TTC549 (cell line): Measurements from ENCODE around the gene DLL4.

ENCODE experiments used
- FAIRE-seq: peaks from 2 replicates; lab custom pipeline; 2012; peaks lifted over from hg19 to GRCh38; lab: Jason Lieb, UNC

DLL4 gene

DNA sequence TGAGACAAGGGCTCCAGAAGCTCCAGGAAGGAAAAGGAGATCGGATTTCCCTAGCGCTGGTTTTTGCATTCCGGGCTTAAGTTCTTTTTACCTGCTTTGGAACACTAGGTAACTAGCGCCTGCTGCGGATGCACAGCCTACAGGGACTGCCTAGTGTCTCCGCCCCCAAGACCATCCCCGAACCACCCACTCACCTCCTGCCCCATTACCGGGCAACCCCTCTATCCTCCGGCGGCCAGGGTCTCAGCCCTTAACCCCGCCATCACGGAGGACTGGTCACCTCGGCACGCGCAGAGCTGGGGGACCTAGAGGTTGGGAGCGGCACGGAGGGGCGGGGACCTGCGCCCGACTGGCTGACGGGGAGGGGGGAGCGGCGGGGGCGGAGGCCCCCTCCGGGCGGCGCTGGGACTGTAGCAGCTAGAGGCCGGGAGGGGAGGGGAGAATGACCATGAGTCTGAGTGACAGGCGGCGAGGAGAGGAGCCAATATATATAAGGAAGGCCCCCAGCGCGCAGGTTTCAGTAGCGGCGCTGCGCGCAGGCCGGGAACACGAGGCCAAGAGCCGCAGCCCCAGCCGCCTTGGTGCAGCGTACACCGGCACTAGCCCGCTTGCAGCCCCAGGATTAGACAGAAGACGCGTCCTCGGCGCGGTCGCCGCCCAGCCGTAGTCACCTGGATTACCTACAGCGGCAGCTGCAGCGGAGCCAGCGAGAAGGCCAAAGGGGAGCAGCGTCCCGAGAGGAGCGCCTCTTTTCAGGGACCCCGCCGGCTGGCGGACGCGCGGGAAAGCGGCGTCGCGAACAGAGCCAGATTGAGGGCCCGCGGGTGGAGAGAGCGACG, at the start of gene DLL4:
Gene DLL4, plus strand, starts transcription at position 520 of the 839 bp plus-strand sequence. CDS start 329 bp downstream, outside the sequence.
- FAIRE-seq, result no peak

DNA sequence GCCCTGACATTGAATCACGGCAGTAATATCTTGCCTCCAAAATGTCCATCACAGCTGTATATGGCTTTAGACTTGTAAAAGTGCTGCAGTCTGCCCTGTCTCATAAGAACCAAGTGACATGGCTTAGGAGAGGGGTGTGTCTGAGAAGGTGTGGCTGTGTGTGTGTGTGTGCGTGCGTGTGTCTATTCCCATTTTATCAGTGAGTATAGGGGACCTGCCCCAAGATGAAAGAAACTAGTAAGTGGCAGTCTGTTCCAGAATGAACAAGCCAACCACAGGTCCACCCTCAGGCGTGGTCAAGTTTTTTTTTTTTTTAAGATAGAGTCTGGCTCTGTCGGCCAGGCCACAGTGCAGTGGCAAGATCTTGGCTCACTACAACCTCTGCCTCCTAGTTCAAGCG, 49.5 kb upstream of the DLL4 start:
- FAIRE-seq, result no peak

DNA sequence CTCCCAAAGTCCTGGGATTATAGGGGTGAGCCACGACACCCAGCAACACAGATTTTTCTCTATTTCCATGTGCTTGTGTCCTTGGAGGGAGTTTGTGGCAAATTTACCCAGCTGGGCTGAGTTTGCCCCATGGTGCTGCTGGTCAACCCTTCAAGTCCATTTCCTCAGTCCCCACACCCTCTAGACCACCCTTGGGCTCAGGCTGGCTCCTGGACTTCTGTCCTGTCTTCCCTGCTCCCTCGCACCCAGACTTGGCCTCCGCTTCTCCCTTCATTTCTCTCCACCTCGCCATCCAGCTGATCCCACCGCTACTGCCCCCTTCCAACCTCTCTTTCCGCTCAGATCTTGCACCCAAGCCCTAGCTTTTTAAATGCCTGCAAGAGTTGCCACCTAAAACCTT, 47.8 kb upstream of the DLL4 start:
- no peak for FAIRE-seq

DNA sequence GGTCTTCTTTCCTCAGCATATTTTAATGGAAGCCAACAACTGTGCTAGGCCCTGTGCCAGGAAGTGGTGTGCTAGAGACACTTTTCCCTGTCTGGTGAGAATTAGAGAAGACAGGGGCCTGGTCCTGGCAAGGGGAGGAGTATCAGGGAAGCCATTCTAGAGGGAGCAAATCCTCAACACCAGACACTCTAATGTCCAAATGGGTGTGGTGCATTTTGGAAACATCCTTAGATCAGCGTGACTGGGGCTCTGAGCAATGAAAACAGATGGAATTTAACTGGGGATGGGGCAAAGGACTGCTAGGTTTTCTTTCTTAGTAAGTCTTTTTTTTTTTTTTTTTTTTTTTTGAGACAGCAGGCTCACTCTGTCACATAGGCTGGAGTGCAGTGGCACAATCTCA, 42.6 kb upstream of the DLL4 start:
- no peak for FAIRE-seq

DNA sequence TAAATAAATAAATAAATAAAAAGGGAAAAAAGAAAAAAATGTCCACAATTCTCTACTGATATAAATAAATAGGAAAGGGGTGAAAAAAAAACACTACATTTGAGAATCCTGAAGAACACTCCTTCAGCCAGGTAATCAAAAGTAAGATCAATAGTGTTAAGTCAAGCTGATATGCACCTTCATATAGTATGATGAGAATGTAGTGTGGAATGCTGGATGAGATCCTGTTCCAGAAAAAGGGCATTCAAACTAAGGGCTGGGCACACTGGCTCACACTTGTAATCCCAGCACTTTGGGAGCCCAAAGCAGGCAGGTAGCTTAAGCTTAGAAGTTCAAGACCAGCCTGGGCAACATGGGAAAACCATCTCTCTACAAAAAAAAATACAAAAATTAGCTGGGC, 40.0 kb upstream of the DLL4 start:
- FAIRE-seq, result no peak

DNA sequence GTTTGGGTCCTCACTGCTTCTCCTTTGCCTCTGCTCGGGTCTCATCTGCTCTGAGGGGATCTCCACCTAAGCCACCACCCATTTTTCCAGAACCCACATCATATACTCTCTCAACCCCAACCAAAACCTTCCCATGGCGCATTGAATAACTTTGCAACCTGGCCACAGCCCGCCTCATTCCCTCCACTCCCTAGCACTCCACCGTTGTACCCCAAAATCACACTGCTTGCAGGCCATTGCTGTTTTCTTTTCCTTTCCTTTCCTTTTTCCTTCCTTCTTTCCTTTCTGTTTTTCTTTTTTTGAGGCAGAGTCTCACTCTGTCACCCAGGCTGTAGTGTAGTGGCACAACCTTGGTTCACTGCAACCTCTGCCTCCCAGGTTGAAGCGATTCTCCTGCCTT, 38.0 kb upstream of the DLL4 start:
- no peak for FAIRE-seq

DNA sequence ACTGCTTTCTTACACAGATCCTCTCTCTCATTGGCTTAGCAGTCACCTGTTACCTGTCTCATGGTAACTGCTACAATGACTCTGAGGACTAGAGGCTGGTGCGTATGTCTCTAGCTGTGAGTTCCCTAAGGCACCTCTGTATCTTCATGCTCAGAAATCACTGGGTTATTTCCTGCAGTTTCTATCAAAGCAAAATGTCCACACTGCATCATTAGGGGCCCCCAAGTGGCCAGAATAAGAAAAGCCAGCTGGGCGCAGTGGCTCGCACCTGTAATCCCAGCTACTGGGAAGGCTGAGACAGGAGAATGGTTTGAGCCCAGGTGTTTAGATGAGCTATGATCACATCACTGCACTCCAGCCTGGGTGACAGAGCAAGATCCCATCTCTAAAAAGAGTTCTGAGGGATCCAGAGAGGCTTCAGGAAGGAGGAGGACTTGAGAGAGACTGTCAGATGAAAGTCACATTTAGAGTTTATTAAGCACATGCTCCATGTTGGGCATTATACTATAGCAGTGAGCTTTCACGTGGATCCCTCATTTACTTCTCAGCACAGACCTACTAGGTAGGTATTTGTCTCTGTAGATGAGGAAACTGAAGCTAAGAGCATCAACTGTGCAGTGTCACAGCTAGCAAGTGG, 37.2 kb upstream of the DLL4 start:
- no peak for FAIRE-seq

DNA sequence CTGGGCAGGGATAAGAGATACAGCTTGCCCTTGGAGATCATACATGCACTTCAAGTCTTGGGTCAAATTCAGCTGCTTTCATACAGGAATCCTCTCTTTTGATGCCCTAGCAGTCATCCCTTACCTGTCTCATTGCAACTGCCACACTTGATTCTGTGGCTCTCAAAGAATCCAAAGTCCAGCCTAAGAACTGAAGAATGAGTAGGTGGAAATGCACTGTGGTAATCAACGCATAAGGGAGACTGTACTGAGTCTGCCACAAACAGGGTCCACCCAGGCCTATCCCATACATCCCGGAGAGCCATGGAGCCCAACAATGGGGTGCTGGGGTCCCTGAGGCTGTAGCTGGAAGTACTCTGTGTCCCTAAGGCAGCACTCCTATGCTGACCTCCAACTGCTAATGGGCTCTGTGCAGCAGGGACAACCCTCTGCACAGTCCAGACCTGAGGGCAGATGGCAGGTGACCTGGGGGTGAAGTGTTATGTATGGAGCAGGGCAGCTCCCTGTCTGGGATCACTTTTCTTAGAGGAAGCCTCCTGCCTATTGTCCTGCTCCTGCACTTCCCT, 36.6 kb upstream of the DLL4 start:
- FAIRE-seq, result no peak

DNA sequence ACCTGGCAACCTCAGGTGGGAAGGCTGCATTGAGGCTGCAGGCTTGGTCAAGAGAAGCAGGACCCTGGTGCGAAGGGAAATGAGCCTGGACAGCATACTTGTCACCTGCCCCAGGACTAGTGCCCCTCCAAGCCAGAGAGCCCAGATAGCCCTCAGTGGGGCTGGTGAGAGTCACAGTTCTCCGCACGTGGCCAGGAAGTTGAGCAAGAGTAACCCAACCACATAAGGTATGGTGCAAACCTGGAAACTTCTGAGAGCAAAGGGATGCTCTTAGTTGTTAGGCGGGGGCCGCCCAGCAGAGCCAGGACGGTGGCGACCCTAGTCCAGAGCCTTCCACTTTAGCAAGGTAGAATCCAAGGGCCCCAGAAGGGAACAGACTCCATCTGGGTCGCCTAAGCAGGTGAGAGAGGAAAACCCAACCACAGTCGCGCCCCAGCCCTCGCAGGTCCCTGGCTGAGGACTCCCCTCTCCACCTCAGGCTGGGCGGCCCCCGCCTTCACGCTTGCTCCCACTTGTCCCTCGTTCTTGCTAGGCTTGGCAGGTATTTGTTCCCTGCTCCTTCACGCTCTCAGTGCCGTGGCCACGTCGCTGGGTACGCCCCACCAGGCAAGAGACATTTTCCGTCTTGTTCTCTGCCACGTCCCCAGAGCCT, 36.0 kb upstream of the DLL4 start:
- no peak for FAIRE-seq

DNA sequence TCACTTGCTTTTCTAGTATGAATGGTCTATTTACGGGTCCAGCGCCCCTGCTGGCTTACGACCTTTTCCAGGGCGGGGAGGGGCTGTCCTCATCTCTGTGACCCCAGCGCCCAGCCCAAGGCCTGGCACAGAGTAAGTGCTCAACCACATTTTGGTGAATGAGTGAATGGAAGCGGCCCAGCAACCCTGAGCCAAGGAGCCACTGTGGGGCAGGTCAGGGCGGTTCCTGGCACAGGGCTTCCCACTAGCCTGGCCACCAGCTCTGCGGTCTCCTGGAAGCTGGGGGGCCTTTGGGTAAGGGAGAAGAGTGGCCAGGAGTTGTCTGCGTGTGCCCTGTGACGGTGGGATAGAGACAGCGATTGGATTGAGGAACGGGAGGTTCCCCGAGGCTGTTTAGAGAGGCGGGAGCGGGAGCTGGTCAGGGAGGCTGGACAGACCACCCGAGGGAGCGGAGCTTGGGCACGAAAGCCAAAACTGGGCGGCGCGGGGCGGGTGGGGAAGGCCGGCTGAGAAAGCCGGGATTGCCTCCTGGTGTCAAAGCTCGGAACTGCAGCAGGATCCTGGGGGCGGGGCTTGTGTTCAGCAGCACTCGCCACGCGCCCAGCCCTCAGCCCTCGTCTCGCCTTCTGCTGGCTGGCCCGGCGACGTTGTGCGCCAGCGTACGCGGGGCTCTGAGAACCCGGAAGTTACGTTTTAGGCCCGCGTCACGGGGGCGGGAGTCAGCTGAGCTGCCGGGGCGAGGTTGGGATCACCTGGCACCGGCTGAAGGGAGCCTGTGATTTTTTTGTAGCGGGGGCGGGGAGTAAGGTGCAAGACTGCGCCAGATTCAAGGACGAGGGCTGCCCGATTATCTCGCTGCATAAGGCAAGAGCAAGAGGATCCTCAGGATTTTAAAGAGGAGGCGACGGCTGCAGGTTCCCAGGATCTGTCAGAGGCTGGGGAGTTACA, 35.1 kb upstream of the DLL4 start, which contains the start of gene VPS18:
Gene VPS18, plus strand, starts transcription at position 718 of the 948 bp plus-strand sequence. CDS start 319 bp downstream, outside the sequence.
- FAIRE-seq, result peak; percentile 58

DNA sequence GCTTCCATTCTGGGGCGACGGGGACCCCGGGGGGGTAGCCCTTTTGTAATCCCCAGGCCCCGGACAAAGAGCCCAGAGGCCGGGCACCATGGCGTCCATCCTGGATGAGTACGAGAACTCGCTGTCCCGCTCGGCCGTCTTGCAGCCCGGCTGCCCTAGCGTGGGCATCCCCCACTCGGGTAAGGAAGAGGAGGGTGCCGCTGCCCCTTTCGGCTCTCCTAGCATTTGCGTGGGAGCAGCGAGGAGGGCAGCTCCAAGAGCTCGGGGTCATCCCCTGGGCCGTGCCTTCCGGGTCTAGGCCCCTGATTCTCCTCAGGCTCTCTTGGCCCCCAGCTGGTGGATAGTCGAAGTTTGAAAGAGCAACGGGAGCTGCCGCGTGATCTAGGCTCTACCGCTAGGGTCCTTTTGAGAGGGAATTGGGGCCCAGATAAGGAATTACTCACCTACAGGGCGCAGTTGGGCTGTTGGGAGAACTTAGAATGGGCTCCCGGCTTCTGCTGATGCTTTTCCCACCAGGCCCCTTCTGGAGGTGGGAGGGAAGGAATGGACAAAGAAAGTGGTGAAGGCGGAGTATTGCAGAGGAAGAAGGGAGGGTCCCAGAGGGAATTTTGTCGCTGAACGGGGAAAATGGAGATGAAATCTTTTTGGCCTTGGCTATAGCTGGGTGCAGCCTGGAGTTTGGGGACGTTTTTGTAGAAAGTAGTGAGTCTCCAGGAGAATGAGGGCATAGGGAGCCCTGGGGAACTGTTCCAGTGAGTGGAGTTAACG, 34.3 kb upstream of the DLL4 start:
- no peak for FAIRE-seq

DNA sequence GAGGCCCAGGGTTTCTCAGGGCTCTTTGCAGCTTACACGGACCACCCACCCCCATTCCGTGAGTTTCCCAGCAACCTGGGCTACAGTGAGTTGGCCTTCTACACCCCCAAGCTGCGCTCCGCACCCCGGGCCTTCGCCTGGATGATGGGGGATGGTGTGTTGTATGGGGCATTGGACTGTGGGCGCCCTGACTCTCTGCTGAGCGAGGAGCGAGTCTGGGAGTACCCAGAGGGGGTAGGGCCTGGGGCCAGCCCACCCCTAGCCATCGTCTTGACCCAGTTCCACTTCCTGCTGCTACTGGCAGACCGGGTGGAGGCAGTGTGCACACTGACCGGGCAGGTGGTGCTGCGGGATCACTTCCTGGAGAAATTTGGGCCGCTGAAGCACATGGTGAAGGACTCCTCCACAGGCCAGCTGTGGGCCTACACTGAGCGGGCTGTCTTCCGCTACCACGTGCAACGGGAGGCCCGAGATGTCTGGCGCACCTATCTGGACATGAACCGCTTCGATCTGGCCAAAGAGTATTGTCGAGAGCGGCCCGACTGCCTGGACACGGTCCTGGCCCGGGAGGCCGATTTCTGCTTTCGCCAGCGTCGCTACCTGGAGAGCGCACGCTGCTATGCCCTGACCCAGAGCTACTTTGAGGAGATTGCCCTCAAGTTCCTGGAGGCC, 29.5 kb upstream of the DLL4 start:
- no peak for FAIRE-seq

DNA sequence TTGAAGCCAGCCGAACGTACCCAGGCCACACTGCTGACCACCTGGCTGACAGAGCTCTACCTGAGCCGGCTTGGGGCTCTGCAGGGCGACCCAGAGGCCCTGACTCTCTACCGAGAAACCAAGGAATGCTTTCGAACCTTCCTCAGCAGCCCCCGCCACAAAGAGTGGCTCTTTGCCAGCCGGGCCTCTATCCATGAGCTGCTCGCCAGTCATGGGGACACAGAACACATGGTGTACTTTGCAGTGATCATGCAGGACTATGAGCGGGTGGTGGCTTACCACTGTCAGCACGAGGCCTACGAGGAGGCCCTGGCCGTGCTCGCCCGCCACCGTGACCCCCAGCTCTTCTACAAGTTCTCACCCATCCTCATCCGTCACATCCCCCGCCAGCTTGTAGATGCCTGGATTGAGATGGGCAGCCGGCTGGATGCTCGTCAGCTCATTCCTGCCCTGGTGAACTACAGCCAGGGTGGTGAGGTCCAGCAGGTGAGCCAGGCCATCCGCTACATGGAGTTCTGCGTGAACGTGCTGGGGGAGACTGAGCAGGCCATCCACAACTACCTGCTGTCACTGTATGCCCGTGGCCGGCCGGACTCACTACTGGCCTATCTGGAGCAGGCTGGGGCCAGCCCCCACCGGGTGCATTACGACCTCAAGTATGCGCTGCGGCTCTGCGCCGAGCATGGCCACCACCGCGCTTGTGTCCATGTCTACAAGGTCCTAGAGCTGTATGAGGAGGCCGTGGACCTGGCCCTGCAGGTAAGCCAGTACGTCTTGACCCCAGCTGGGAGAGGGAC, 28.7 kb upstream of the DLL4 start:
- no peak for FAIRE-seq

DNA sequence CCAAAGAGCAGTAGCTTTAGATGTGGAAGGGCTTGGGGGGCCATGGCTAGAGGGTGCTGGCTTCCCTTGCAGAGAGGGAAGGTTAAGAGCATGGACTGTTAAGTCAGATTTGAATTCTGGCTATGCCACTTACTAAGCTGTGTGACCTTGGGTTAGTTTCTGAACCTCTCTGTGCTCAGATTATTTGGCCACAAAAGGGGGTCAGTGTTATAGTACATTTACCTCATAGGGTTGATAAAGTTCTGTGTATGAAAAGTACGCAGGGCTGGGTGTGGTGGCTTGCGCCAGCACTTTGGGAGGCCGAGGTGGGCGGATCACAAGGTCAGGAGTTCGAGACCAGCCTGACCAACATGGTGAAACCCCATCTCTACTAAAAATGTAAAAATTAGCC, 28.1 kb upstream of the DLL4 start:
- no peak for FAIRE-seq

DNA sequence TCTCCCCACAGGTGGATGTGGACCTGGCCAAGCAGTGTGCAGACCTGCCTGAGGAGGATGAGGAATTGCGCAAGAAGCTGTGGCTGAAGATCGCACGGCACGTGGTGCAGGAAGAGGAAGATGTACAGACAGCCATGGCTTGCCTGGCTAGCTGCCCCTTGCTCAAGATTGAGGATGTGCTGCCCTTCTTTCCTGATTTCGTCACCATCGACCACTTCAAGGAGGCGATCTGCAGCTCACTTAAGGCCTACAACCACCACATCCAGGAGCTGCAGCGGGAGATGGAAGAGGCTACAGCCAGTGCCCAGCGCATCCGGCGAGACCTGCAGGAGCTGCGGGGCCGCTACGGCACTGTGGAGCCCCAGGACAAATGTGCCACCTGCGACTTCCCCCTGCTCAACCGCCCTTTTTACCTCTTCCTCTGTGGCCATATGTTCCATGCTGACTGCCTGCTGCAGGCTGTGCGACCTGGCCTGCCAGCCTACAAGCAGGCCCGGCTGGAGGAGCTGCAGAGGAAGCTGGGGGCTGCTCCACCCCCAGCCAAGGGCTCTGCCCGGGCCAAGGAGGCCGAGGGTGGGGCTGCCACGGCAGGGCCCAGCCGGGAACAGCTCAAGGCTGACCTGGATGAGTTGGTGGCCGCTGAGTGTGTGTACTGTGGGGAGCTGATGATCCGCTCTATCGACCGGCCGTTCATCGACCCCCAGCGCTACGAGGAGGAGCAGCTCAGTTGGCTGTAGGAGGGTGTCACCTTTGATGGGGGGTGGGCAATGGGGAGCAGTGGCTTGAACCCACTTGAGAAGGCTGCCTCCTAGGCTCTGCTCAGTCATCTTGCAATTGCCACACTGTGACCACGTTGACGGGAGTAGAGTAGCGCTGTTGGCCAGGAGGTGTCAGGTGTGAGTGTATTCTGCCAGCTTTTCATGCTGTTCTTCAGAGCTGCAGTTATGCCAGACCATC, 26.3 kb upstream of the DLL4 start:
- no peak for FAIRE-seq

DNA sequence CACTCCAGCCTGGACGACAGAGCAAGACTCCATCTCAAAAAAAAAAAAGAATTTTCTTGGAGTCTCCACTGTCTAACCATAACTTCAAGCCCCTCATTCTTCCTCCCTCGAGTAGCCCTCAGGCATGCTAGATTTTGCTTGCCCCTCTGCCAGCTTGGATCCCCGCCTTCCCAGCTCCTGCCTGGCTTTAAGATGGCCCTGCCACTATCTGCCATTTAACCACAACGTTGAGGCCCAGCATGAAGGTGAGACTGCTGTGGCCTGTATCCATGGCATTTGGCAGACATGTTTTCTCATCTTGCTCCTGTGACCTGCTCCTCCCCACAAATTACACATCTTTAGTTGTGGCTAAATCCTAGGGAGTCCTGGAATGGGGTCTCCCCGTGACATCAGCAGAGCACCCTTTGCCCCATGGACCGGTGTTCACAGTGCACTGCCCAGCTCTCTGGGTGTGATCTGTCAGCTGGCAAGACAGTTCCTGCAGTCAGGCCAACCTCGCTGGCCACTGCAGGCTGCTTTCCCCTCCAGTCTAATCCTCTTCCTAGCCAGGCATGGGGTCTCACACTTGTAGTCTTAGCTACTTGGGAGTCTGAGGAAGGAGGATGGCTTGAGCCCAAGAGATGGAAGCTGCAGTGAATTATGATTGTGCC, 24.5 kb upstream of the DLL4 start:
- FAIRE-seq, result no peak

DNA sequence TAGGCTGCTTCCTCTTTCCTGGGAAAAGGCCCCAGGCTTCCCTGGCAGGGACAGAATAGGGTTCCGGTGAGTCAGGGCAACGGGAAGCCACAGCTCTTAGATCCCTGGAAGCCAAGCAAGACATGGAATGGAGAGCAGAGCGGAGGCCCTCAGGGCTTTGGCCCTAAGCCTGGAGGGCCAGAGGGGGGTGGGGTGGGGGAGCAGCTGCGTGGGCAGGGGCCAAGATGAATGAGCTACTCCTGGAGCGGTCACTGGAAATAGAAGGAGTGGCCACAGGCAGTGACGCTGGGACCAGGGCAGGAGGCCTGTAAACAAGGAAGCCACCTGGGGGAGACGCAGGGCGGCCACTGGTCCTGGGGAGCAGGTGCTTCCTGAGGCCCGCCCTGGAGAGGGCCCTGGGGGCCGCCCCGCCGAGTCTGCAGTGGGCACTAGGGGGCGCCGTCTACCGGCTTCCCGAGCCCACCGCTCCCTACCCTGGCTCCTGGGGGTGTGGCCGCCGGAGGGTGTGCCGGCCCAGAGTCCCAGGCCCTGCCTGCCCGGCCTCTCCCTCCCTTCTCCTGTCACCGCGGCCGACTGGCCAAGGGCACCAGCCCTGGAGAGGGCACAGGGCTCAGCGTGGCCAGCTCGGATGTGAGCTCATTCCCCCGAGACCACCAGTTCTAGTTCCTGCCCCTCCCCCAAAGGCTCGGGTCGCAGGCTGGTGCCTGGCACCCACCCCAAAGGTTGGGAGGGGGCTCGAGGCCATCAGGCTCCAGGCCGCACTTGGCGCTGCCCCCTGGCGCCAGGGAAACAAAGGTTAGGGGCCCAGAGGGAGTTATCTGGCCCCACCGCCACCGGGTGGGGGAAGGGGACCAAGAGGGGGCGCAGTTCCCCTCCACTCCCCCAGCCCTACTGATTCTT, 22.8 kb upstream of the DLL4 start:
- no peak for FAIRE-seq
